Jurkat, Clone E6-1 (cell line): ENCODE results near the gene NCKAP5.
A peak's percentile ranks its signal among the peaks of the same experiment; 100 is the strongest.

Source experiments
- DNase-seq: peaks from one replicate; pipeline ENCODE4 v3.0.0-alpha.2; 2011; ENCODE audit warnings: low read depth, low spot score
- H3K4me3 ChIP-seq: 2 replicates; pipeline ENCODE4 v1.5.1; 2011; ENCODE audit warnings: mild to moderate bottlenecking, low read length, control low read depth, moderate library complexity

Gene NCKAP5

GRCh38 chr2:133331436-133331835, 236.8 kb downstream of the NCKAP5 start:
- no peak overlapping the region for H3K4me3 ChIP-seq
- no peak for DNase-seq

DNA sequence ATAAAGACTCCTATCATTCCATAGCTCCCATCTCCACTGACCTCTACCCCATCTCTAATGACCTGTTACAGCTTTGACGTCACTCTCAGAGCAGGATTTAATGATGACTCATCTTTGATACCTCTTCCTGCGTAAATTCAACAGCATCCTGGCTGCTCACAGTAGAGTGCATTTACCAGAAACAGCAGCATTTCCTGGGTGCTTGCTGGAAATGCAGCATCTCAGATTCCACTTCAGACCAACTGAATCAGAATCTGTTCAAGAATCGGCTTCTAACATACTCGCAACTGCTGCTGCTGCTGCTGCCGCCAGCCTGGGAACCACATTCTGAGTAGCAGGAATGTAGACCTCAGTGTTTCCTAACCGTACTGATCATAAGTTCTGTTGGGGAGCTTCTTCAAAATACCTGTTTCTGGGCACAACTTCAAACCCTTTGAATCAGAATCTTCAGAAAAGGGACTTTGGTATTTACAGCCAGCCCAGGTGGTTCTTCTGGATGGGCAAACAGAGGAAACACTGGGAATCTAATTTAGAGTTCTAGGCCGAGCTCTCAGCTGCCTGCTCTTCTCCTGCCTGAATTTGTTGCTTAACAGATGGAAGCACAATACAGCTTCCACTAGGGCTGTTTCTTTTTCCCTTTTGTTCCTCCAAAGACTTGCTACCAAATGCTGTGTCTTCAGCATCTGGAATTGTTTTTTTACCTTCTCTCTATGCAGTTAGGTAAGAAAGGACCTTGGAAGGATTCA, 241.4 kb downstream of the NCKAP5 start:
- DNase-seq = no peak
- no peak overlapping the region for H3K4me3 ChIP-seq

GRCh38 chr2:133324150-133324561, 244.1 kb downstream of the NCKAP5 start:
- no peak for DNase-seq
- H3K4me3 ChIP-seq = no peak overlapping the region

- no peak overlapping the region for H3K4me3 ChIP-seq
- DNase-seq = no peak
These were observed 245.4 kb downstream of the NCKAP5 start for GRCh38 chr2:133322909-133323308.

GRCh38 chr2:133317178-133317577, 251.1 kb downstream of the NCKAP5 start:
- DNase-seq = no peak
- H3K4me3 ChIP-seq = no peak overlapping the region

- no peak overlapping the region for H3K4me3 ChIP-seq
- DNase-seq = no peak
These were observed 251.7 kb downstream of the NCKAP5 start for GRCh38 chr2:133316557-133316956.

DNA sequence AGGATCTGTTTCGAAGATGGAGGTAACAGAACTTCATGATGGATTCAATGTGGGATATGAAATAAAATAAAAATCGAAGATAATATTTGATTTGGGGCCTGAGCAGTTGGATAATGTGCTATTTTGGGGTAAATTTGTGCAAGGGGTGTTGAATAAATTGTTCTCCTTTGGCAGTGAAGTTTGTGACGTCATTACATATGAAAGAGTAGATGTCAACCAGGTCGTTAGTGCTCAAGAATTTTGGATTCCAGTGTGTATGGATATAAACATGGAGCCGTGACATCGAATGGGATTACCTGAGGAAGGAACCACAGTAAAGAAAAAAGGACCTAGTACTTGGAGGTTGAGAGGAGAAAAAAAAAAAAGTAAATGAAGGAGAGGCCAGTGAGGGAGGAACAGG, 253.0 kb downstream of the NCKAP5 start:
- H3K4me3 ChIP-seq = no peak overlapping the region
- no peak for DNase-seq

DNA sequence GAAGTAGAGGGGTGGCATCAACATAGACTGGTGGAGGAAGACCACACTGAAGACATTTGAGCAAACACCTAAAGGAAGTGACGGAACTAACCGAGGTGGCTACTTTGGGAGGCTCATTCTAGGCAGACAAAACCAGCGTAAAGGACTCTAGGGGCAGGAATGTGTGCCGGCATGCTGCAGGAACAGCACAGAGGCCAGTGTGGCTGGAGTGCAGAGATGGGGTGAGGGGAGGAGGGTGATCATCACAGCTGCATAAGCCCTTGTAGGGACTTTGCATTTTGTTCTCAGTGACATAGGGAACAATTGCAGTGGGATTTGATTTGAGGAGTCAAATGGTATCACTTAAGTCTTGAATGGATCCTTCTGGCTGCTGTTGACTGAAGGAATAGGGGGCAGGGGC, 253.5 kb downstream of the NCKAP5 start:
- DNase-seq = no peak
- no peak overlapping the region for H3K4me3 ChIP-seq

DNA sequence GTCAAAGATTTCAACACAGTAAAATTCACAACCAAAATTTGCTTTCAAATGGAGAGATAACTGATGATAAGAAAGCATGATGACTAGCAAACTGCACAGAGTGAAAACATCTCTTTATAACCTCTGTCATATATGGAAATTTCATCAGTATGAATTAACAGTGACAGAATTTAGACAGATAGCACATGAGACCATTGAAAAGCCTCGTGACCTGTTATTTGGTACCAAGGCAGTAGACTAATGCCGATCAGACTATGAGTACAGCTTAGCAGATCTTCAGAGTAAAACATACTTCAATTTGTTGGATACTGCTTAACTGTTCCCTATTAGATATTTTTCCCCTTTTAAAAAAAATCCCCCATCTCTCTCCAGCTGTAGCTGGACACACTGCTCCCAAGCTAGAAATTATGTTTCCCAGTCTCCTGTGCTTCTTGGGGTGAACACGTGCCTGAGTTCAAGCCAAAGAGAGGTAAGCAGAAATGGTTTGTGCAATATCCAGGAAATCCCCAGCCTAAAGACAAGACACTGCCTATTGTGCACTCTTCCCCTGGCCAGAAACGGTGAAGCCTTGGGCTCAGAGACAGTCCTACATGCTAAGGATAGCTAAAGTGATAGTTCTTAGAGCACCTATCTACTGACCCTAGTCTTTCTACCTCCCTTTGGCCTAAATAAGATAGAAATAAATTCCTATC, 256.1 kb downstream of the NCKAP5 start:
- no peak overlapping the region for H3K4me3 ChIP-seq
- DNase-seq = no peak

DNA sequence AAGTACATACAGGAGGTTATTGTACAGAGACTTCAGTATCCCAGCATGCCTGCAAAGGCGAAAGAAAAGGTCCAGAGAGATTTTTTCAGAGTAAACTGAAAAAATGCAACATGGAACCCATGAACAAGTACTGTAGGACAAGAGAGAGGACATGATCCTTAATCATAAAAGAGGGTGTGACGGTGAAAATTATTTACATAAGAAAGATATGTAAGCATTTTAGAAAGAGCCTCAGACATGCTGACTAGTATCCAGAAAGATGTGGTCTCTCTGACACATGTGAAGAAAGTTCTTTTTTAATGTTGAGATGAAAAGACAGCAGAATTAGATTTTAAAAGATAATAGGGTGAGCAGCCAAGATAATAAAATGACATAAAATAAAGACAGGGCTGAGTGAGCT, 262.0 kb downstream of the NCKAP5 start:
- DNase-seq = no peak

GRCh38 chr2:133304344-133304743, 263.9 kb downstream of the NCKAP5 start:
- DNase-seq = no peak
- H3K4me3 ChIP-seq = no peak overlapping the region

More for the DNA sequence above, 262.0 kb downstream of the NCKAP5 start:
- H3K4me3 ChIP-seq = no peak overlapping the region

- H3K4me3 ChIP-seq = no peak overlapping the region
- DNase-seq = no peak
These were observed 265.1 kb downstream of the NCKAP5 start for GRCh38 chr2:133303150-133303549.

GRCh38 chr2:133296401-133296800, 271.9 kb downstream of the NCKAP5 start:
- no peak overlapping the region for H3K4me3 ChIP-seq
- DNase-seq = no peak

DNA sequence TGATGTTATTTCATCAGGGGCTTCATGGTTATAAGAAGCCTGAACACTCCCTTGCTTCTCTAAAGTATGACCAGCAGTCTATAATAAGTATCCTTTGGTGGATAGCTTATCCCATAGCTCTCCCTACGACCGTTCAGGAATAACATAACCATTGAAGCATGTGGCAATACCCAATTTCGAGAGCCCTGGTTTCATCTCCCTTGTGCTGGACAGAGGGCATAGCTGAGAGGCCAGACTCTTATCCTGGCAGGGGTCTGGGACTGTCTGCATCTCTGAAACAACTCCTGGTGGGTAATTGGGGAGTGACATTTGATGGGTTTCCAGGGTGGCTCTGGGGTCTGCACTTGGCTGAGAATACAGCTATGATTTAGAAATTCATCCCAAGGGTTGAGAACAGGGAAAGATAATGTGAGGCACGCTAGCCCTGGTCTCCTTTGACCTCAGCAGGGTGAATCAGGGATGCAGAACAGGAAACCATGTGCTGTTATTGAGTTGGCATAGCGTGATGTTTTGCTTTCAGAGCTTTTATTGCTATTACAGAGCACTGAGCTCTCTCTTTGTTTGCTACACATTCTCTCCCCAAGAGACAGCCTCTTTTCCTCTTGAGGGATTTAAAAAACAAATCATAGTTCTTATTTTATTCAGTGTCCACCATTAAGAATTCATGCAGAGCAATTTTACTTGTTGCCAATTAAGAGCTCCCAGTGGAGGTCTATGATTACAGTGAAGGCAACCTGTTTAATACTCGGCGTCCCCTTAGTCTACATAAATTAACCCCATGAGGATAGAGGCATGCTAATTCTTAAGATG, 274.5 kb downstream of the NCKAP5 start:
- no peak for DNase-seq
- no peak overlapping the region for H3K4me3 ChIP-seq

GRCh38 chr2:133292259-133292658, 276.0 kb downstream of the NCKAP5 start:
- no peak overlapping the region for H3K4me3 ChIP-seq
- no peak for DNase-seq

GRCh38 chr2:133287709-133288108, 280.6 kb downstream of the NCKAP5 start:
- no peak for DNase-seq
- H3K4me3 ChIP-seq = no peak overlapping the region

GRCh38 chr2:133286326-133286922, 281.8 kb downstream of the NCKAP5 start:
- no peak overlapping the region for H3K4me3 ChIP-seq
- DNase-seq = no peak

DNA sequence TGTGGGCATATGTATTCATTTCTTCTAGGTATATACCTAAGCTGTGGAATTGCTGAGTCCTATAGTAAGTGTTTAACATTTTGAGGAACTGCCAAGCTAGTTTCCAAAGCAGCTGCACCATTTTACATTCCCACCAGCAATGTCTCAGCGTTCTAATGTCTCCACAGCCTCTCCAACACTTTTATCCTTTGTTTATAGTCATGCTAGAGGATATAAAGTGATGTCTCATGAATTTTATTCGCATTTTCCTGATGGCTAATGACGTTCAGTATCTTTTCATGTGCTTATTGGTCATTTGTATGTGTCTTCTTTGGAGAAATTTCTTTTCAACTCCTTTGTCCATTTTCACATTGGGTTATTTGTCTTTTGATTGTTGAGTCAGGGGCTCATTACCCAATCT, 295.2 kb downstream of the NCKAP5 start:
- H3K4me3 ChIP-seq = no peak overlapping the region
- no peak for DNase-seq

GRCh38 chr2:133271105-133271504, 297.2 kb downstream of the NCKAP5 start:
- no peak overlapping the region for H3K4me3 ChIP-seq
- no peak for DNase-seq

DNA sequence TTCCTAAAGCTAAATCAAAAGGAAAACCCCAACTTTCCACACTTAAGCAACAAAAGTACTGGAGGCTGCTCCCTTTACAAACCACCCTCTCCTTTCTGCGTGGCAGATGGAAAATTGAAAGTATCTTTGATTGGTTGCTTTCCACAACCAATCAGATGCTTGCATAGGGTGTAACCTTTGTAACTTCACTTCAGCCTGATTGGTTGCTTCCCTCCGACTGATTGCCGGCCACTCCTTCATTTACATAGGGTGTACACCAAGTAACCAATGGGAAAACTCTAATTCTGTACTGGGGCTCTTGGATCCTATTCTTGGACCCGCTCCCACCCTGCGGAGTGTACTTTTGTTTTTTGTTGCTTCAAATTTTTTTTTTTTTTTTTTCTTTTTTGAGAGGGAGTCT, 297.7 kb downstream of the NCKAP5 start:
- DNase-seq = peak; percentile 12
- no peak overlapping the region for H3K4me3 ChIP-seq
